HG03103 (cell line): ENCODE results near the gene ZNF423.

Source experiments
- ATAC-seq: cut with Tn5 transposase; IDR thresholded peaks from one replicate; pipeline ENCODE4 v1.9.1; 2021; ENCODE audit warnings: low read depth; ENCODE audit not compliant: unreplicated experiment

ZNF423 gene

GRCh38 chr16:49827805-49828438 lies 28.0 kb downstream of the ZNF423 start:
- ATAC-seq, result no peak

- ATAC-seq, result no peak
Measured at GRCh38 chr16:49826515-49826914, 29.4 kb downstream of the ZNF423 start.

- ATAC-seq, result no peak
Measured at GRCh38 chr16:49825041-49825440, 30.9 kb downstream of the ZNF423 start.

GRCh38 chr16:49824593-49824992 lies 31.3 kb downstream of the ZNF423 start:
- ATAC-seq, result no peak

GRCh38 chr16:49822649-49823370 lies 33.1 kb downstream of the ZNF423 start:
- no peak for ATAC-seq

- no peak for ATAC-seq
Measured at GRCh38 chr16:49821614-49822282, 34.2 kb downstream of the ZNF423 start.

GRCh38 chr16:49821156-49821555 lies 34.8 kb downstream of the ZNF423 start:
- no peak for ATAC-seq

- ATAC-seq, result no peak
Measured at GRCh38 chr16:49817754-49818507, 38.0 kb downstream of the ZNF423 start.

GRCh38 chr16:49816875-49817274 lies 39.0 kb downstream of the ZNF423 start:
- ATAC-seq, result no peak

GRCh38 chr16:49811644-49812334 lies 44.1 kb downstream of the ZNF423 start:
- no peak for ATAC-seq

GRCh38 chr16:49810831-49811230 lies 45.1 kb downstream of the ZNF423 start:
- no peak for ATAC-seq

GRCh38 chr16:49809561-49809960 lies 46.4 kb downstream of the ZNF423 start:
- no peak for ATAC-seq

- no peak for ATAC-seq
Measured at GRCh38 chr16:49809062-49809461, 46.9 kb downstream of the ZNF423 start.

- no peak for ATAC-seq
Measured at GRCh38 chr16:49806446-49806845, 49.5 kb downstream of the ZNF423 start.

- ATAC-seq, result no peak
Measured at GRCh38 chr16:49801290-49801689, 54.6 kb downstream of the ZNF423 start.

- peak; percentile 73 for ATAC-seq
Measured at GRCh38 chr16:49800876-49801275, 55.0 kb downstream of the ZNF423 start.

- ATAC-seq, result no peak
Measured at GRCh38 chr16:49800441-49800840, 55.5 kb downstream of the ZNF423 start.

- no peak for ATAC-seq
Measured at GRCh38 chr16:49799172-49799571, 56.7 kb downstream of the ZNF423 start.

GRCh38 chr16:49795513-49795912 lies 60.4 kb downstream of the ZNF423 start:
- no peak for ATAC-seq

- no peak for ATAC-seq
Measured at GRCh38 chr16:49793244-49793643, 62.7 kb downstream of the ZNF423 start.
